ENCODE results near the gene PMIS2. TPM values are rescaled to one million over a fixed set of nuclear protein-coding genes. Genes with fewer than 3 reads are reported as not detected.

PMIS2 gene
- total and polyA plus RNA-seq, 2 of the 8 experiments (the other 6 are each of a cell fraction or from before 2014, with no cell fraction given), result not detected

GRCh38 chr19:35615036-35615435, 29.1 kb downstream of the PMIS2 start (continued):
- TF ChIP-seq TAF7 (optimal IDR thresholded peaks at IDR 0.05; ENCODE audit: borderline replicate concordance, low read depth, low read length) (no peak), CEBPB (IDR thresholded peaks at IDR 0.05; ENCODE audit: low read depth, low read length) (no peak)
